ENCODE results near the gene PDCD4. TPM values are rescaled to one million over a fixed set of nuclear protein-coding genes. Genes with fewer than 3 reads are reported as not detected.
A peak's percentile ranks its signal among the peaks of the same experiment; 100 is the strongest.

PDCD4 gene
- total and polyA plus RNA-seq, 5 donors: 39.8 to 82.7 (median 70.8) TPM

DNA sequence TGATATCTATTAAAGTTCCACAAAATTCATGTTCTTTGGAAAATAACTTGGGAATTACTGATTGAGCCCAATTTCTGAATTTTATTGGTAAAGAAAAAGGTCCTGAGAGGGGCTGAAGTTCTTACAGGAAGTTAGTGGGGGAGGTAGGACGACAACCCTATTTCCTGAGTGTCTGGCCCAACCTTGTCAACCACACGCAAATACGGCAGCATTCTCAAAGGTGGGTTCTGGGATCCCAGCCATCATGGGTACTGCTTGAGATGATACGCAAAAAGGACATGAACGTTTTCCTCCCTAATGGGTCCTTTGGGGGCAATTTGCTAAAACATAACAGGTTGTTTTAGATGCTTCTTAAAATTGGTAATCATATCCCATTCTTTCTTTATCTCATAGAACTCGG, 2.7 kb upstream of the PDCD4 start:
- H3K27ac ChIP-seq (ENCODE audit: low read length): no peak overlapping the region
- WGBS: 65% methylated on average over 6 of the region's 6 CpGs
- intact Hi-C loops (cut with DNase I): no loop called here
- peaks cover 8% of the 10 kb centered on the region for H3K4me1 ChIP-seq (ENCODE audit: control insufficient read depth, insufficient read depth, low read length)
- no peaks in the 10 kb centered on the region for H3K9me3 ChIP-seq (ENCODE audit: control insufficient read depth, low read length)
- DNase-seq (no peak), ATAC-seq (no peak)
- H3K27me3 ChIP-seq (ENCODE audit: control insufficient read depth, insufficient read depth): no peaks in the 10 kb centered on the region
- H3K4me3 ChIP-seq (ENCODE audit: low read length): no peak overlapping the region

DNA sequence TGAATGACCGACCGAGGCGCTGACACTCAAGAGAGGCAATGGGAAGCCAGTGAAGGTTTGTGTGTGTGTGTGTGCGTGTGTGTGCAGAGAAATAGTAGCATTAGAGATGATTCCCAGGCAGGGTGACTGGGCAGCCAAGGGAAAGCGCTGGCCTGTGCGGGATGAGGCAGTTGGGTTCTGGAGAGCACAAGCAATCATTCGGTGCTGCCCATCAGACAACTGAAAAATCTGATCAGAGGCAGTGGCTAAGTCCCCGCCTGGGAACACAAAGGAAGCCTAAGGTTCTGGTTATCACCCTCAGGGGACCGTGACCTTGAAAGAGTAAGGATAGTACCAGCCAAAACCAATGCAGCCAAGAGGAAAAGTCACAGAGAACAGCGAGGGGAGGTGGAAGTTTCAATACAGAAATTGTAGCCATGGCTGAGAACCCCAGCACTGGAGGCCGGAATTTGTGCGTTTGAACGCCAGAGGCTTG, 868 bp upstream of the PDCD4 start:
- Histone ChIP-seq H3K27ac (ENCODE audit: low read length) (peak overlapping the region; percentile 95), H3K9me3 (ENCODE audit: control insufficient read depth, low read length) (no peaks in the 10 kb centered on the region), H3K4me1 (ENCODE audit: control insufficient read depth, insufficient read depth, low read length) (peaks cover 5% of the 10 kb centered on the region), H3K4me3 (ENCODE audit: low read length) (peak overlapping the region; percentile 89), H3K27me3 (ENCODE audit: control insufficient read depth, insufficient read depth) (no peaks in the 10 kb centered on the region)
- WGBS: 48% methylated on average over 13 of the region's 13 CpGs
- ATAC-seq (peak in 1 of 2 donors; percentile 3), DNase-seq (peak in 1 of 3 donors; percentile 72)
- intact Hi-C loops (cut with DNase I): loop anchor here in 3 of 4 donors (5.0 to 10.0 kb wide), 3 partner anchors 49 to 69 kb away; no protein-coding TSS in a partner anchor

DNA sequence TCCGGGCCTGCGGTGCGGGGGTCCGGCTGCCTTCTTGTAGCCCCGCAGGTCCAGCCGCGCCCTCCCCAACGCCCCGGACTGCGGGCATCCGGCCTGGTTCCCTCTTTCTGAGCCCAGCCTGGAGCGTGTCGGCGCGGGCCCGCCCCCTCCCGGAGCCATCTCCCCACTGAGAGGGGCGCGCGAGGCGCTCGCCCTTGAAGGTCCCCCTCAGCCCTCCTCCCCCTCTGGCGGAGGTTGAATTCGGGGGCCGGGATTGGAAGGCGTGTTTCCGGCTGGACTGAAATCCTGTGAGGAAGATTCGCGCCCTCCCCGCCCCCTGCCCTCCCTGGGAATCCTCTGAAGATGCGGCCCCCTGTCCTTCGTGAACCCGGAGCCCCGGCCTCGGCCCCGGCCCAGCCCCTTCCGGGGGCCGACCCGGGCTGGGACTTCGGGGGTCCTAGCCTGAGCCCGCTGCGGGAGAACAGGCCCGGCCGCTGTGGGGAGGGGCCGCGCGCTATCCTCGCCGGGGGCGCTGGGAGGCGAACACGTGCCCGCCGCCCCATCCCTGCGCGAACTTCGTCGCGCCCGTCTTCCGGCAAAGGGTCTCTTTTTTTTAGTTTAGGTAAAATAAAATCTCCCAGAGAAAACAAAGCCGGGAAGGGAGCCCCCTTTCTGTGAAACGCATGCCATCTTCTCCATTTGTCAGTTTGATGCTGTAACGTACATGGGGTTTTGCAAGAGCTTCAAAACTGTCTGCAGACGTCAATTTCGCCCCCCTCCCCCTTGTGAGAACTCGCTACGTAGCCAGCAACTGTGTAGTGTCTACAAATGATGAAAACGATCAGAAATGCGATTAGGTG, 636 bp downstream of the PDCD4 start:
- intact Hi-C loops (cut with DNase I): loop anchor here in 3 of 4 donors (5.0 to 10.0 kb wide), 3 partner anchors 50 to 70 kb away; no protein-coding TSS in a partner anchor
- H3K9me3 ChIP-seq (ENCODE audit: control insufficient read depth, low read length): no peaks in the 10 kb centered on the region
- DNase-seq: peak; percentile 72 to 90 (median 89)
- under 1% methylated on average over 70 of the region's 70 CpGs for WGBS
- H3K4me3 ChIP-seq (ENCODE audit: low read length): peak overlapping the region; percentile 89
- peaks cover 6% of the 10 kb centered on the region for H3K4me1 ChIP-seq (ENCODE audit: control insufficient read depth, insufficient read depth, low read length)
- H3K27me3 ChIP-seq (ENCODE audit: control insufficient read depth, insufficient read depth): no peaks in the 10 kb centered on the region
- H3K27ac ChIP-seq (ENCODE audit: low read length): peak overlapping the region; percentile 65
- ATAC-seq: peak; percentile 83 to 85

DNA sequence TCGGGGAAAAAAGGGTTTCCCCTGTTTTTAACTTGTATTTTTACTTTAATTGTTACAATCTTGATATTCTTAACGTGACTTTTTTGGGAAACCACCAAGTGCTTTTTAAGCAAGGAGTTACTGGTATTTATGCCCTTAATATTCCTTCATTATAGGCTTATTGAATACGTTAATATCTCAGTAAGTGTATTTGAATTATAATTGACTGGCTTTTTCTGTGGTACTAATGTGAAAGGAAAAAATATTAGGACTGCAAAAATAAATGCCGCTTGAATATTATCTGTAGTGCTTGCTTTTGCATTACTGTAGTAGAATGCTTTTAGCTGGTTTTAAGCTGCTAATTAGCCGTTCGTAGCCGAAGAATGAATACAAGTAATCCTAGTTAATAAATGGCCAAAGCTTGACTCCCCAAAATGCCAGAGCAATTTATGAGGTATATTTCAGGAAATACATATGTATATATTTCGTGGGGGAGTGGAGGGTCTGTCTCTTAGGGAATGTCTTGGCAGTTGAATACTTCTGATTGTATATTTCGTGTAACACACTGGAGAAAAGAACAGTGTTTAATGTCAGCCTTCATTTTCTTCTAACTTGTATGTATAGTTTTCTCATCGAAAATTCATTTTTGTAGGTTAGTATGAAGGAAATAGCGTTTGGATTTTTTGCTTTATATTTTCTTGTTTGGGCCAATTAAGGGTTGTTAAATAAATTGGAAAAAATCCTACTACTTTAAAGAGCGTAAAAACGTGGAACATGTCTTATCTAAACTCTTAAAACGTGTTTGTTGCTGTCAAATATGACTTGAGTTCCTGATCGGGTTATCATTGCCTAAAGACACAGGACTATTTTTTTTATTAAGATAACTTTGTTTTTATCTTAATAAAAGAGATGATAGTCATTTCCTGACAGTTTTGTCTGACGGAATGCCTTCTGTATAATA, 1.5 kb downstream of the PDCD4 start:
- Histone ChIP-seq H3K27me3 (ENCODE audit: control insufficient read depth, insufficient read depth) (no peaks in the 10 kb centered on the region), H3K4me1 (ENCODE audit: control insufficient read depth, insufficient read depth, low read length) (peaks cover 6% of the 10 kb centered on the region), H3K9me3 (ENCODE audit: control insufficient read depth, low read length) (no peaks in the 10 kb centered on the region), H3K27ac (ENCODE audit: low read length) (peak overlapping the region; percentile 65), H3K4me3 (ENCODE audit: low read length) (peak overlapping the region; percentile 89)
- no peak for DNase-seq
- ATAC-seq: no peak
- 2% methylated on average over 16 of the region's 16 CpGs for WGBS
- intact Hi-C loops (cut with DNase I): loop anchor here in 3 of 4 donors (5.0 to 10.0 kb wide), 3 partner anchors 51 to 71 kb away; no protein-coding TSS in a partner anchor

DNA sequence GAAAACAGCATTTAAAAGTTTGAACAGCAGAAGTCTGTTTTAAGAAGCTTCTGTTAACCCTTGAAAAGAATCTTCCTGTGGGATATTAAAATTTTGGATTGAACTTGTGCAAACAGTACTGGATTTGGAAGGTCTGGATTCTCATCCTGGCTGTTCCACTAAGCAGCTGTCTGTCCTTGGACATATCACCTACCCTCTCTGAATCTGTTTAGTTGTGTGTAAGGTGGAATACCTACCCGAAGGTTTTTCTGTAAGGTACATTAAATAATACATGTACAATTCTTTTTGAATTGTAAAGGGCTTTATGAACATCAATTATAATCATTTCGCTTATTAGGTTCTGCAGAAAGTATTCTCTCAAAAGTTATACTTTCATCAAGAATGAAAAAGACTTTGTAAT, 2.2 kb downstream of the PDCD4 start:
- intact Hi-C loops (cut with DNase I): loop anchor here in 3 of 4 donors (5.0 to 10.0 kb wide), 3 partner anchors 52 to 72 kb away; no protein-coding TSS in a partner anchor
- 63% methylated on average over 2 of the region's 2 CpGs for WGBS
- H3K27me3 ChIP-seq (ENCODE audit: control insufficient read depth, insufficient read depth): no peaks in the 10 kb centered on the region
- H3K4me3 ChIP-seq (ENCODE audit: low read length): peak overlapping the region; percentile 89
- no peak for DNase-seq
- H3K9me3 ChIP-seq (ENCODE audit: control insufficient read depth, low read length): no peaks in the 10 kb centered on the region
- peaks cover 6% of the 10 kb centered on the region for H3K4me1 ChIP-seq (ENCODE audit: control insufficient read depth, insufficient read depth, low read length)
- no peak for ATAC-seq
- no peak overlapping the region for H3K27ac ChIP-seq (ENCODE audit: low read length)

DNA sequence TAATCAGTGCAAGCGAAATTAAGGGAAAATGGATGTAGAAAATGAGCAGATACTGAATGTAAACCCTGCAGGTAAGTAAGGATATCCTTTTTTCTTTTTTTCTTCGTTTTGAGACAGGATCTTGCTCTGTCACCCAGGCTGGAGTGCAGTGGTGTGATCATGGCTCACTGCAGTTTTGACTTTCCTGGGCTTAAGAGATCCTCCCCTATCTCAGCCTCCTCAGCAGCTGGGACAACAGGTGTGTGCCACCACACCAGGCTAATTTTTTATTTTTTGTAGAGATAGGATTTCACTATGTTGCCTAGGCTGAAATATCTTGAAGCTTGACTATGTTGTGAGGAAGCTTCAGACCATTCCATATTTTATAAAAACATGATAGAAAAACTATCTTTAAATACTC, 4.3 kb downstream of the PDCD4 start:
- no peak for DNase-seq
- Histone ChIP-seq H3K27ac (ENCODE audit: low read length) (no peak overlapping the region), H3K4me3 (ENCODE audit: low read length) (no peak overlapping the region), H3K4me1 (ENCODE audit: control insufficient read depth, insufficient read depth, low read length) (peaks cover 2% of the 10 kb centered on the region), H3K27me3 (ENCODE audit: control insufficient read depth, insufficient read depth) (no peaks in the 10 kb centered on the region), H3K9me3 (ENCODE audit: control insufficient read depth, low read length) (no peaks in the 10 kb centered on the region)
- ATAC-seq: no peak
- WGBS: 81% methylated on average over 2 of the region's 2 CpGs
- intact Hi-C loops (cut with DNase I): loop anchor here in 1 of 4 donors (10.0 kb wide), 1 partner anchor 71 kb away; no protein-coding TSS in a partner anchor

DNA sequence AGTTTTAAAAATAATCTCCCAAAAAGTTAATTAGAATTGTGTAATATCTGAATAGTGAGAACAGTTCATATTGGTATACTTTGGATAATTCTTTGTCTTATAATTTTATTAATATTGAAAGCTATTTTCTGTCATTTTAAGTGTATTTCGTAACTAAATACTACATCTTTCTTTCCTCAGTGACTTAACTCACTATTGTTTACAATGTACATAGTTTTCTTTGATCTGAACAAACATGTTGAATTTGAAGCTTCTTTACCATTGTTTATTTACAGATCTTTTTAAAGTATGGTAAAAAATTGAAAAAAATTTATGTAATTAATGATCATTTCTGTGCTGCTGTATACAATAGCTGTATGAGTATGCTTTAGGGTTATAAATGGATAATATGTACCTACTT, 5.1 kb downstream of the PDCD4 start:
- intact Hi-C loops (cut with DNase I): loop anchor here in 1 of 4 donors (10.0 kb wide), 1 partner anchor 72 kb away; no protein-coding TSS in a partner anchor
- no peak overlapping the region for H3K4me3 ChIP-seq (ENCODE audit: low read length)
- 96% methylated on average over 1 of the region's 1 CpG for WGBS
- H3K27me3 ChIP-seq (ENCODE audit: control insufficient read depth, insufficient read depth): no peaks in the 10 kb centered on the region
- DNase-seq (no peak), ATAC-seq (no peak)
- H3K4me1 ChIP-seq (ENCODE audit: control insufficient read depth, insufficient read depth, low read length): peaks cover 2% of the 10 kb centered on the region
- no peak overlapping the region for H3K27ac ChIP-seq (ENCODE audit: low read length)
- H3K9me3 ChIP-seq (ENCODE audit: control insufficient read depth, low read length): no peaks in the 10 kb centered on the region

DNA sequence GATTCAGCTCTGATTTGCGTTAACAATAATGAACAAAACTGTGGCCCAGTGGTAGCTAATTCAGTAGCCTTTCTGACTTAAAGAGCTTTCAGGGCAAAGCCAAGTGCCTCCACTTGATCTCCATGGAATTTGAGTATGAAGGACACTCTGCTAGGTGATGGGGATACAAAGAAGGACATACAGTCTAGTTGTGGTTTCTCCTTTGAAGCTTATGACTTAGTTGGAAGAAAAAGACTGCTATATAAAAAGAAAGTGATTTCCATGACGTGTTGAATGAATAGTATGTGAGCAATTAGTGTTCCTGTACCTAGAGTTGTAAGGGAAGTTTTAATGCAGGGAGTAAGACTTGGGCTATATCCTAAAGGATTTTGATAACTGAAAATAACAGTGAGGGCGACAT, 8.3 kb downstream of the PDCD4 start:
- Histone ChIP-seq H3K4me1 (ENCODE audit: control insufficient read depth, insufficient read depth, low read length) (peaks cover 2% of the 10 kb centered on the region), H3K27me3 (ENCODE audit: control insufficient read depth, insufficient read depth) (no peaks in the 10 kb centered on the region), H3K4me3 (ENCODE audit: low read length) (no peak overlapping the region), H3K9me3 (ENCODE audit: control insufficient read depth, low read length) (no peaks in the 10 kb centered on the region), H3K27ac (ENCODE audit: low read length) (no peak overlapping the region)
- DNase-seq (no peak), ATAC-seq (peak; percentile 62 to 81)
- intact Hi-C loops (cut with DNase I): no loop called here
- WGBS: 68% methylated on average over 3 of the region's 3 CpGs

DNA sequence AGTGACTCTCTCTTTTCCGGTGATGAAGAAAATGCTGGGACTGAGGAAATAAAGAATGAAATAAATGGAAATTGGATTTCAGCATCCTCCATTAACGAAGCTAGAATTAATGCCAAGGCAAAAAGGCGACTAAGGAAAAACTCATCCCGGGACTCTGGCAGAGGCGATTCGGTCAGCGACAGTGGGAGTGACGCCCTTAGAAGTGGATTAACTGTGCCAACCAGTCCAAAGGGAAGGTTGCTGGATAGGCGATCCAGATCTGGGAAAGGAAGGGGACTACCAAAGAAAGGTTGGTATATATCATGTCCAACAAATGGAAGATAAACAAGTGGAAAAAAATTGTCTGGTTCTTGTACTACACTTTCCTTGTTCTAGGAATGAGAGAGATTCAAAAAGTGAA, 9.5 kb downstream of the PDCD4 start:
- intact Hi-C loops (cut with DNase I): no loop called here
- ATAC-seq: peak; percentile 63 to 75
- Histone ChIP-seq H3K4me1 (ENCODE audit: control insufficient read depth, insufficient read depth, low read length) (no peaks in the 10 kb centered on the region), H3K27ac (ENCODE audit: low read length) (no peak overlapping the region), H3K9me3 (ENCODE audit: control insufficient read depth, low read length) (no peaks in the 10 kb centered on the region), H3K27me3 (ENCODE audit: control insufficient read depth, insufficient read depth) (no peaks in the 10 kb centered on the region), H3K4me3 (ENCODE audit: low read length) (no peak overlapping the region)
- DNase-seq: no peak
- WGBS: 65% methylated on average over 9 of the region's 9 CpGs

DNA sequence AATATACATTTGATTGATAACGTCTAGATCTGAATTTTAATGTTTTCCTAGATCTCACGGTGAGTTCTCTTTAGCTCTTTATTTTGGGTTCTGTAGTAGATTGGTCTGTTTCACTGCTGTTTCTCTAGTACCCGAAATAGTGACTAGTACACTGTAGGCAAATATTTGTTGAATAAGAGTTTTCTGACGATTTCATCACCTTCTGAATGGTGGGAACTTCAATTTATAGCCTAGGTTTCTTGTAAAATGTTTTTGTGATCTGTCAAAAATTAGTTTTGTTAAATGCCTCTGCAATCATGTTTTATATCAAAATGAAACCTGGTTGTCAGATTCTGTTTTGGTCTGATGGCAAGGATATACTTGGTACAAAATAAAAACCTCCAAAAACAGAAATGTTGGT, 10.2 kb downstream of the PDCD4 start:
- intact Hi-C loops (cut with DNase I): no loop called here
- Histone ChIP-seq H3K4me1 (ENCODE audit: control insufficient read depth, insufficient read depth, low read length) (no peaks in the 10 kb centered on the region), H3K9me3 (ENCODE audit: control insufficient read depth, low read length) (no peaks in the 10 kb centered on the region), H3K4me3 (ENCODE audit: low read length) (no peak overlapping the region), H3K27me3 (ENCODE audit: control insufficient read depth, insufficient read depth) (no peaks in the 10 kb centered on the region), H3K27ac (ENCODE audit: low read length) (no peak overlapping the region)
- 74% methylated on average over 4 of the region's 4 CpGs for WGBS
- ATAC-seq (no peak), DNase-seq (no peak)
